Thoracic aorta endothelial cell (primary cell): ENCODE results near the gene KCNA10. TPM values are rescaled to one million over a fixed set of nuclear protein-coding genes. Genes with fewer than 3 reads are reported as not detected.

Source experiments
- total RNA-seq: library from RNA; depleted of rRNA; stranded (reverse); fragments of >200 nt; gene quantifications from 2 replicates; pipeline ENCODE4 v1.2.3, GENCODE V29; 2012

Gene KCNA10
- not detected in 2 replicates for total RNA-seq

GRCh38 chr1:110519125-110519810 lies at the start of gene KCNA10:
Gene KCNA10, minus strand, starts transcription at chr1:110519175. Its CDS starts 388 bp downstream, at chr1:110518787.

Other genes starting within 250 kb of the KCNA10 start
- 54.7 and 55.4 TPM in 2 replicates for gene RBM15, start 179.8 kb downstream of the KCNA10 start, total RNA-seq
- 6.9 and 9.6 TPM in 2 replicates for gene SLC16A4, start 128.1 kb downstream of the KCNA10 start, total RNA-seq
- gene LAMTOR5, start 111.5 kb downstream of the KCNA10 start, total RNA-seq: 83.5 and 88.4 TPM in 2 replicates
- gene PROK1, start 68.0 kb downstream of the KCNA10 start, total RNA-seq: not detected in 2 replicates
- not detected in 2 replicates for gene KCNA2, start 87.2 kb upstream of the KCNA10 start, total RNA-seq
- gene KCNA3, start 155.8 kb upstream of the KCNA10 start, total RNA-seq: not detected in 2 replicates